HCT116 (cell line): ENCODE measurements around the gene ZNF554. TPM values are rescaled to one million over a fixed set of nuclear protein-coding genes. Genes with fewer than 3 reads are reported as not detected.

Source experiments
- ATAC-seq: fragments of 200-7000 bp; cut with Tn5 transposase; 2 replicates; pipeline ENCODE4 v1.9.1; 2020; ENCODE audit warnings: mild to moderate bottlenecking, moderate library complexity
- BruUV-seq: library from RNA; stranded (reverse); fragments of 400-500 nt; replicated peaks from 2 replicates; lab custom pipeline; 2021; lab: Mats Ljungman, UMichigan
- CTCF ChIA-PET: fragments of 300-600 bp; sonication (Branson Sonifier 250); formaldehyde crosslinking; loops from one replicate; lab custom pipeline; 2021; ENCODE audit warnings: antibody characterized with exemption; lab: Charles Lee
- POLR2A ChIA-PET: fragments of 300-600, 350-600 bp; sonication (Branson Sonifier 250); formaldehyde crosslinking; loops from one replicate; lab custom pipeline; 2021; ENCODE audit warnings: antibody characterized with exemption; lab: Charles Lee
- RAD21 ChIA-PET, 2 experiments: fragments of 300-600 bp; sonication (Branson Sonifier 250); formaldehyde crosslinking; loops; one replicate each; lab custom pipeline; 2023; ENCODE audit warnings: low total read pairs in 2 of 2; ENCODE audit not compliant: uncharacterized antibody in 2 of 2, unreplicated experiment in 2 of 2, low non-redundant PET in 1 of 2; lab: Charles Lee
- DNase-seq: peaks from one replicate; pipeline ENCODE4 v3.0.0-alpha.2; 2010; ENCODE audit warnings: low read depth, low spot score
- H2AFZ ChIP-seq: fragments of 200-600 bp; shearing (Covaris generic), sonication (generic); 2 replicates; pipeline ENCODE4 v1.6.1; 2017; ENCODE audit warnings: low read depth, mixed run types, mixed read lengths, antibody characterized with exemption, low read length; ENCODE audit not compliant: poor library complexity, severe bottlenecking
- H3K27ac ChIP-seq: 2 replicates; pipeline ENCODE4 v1.5.1; 2012; ENCODE audit warnings: low read depth, low read length
- H3K27me3 ChIP-seq: fragments of 200-600 bp; sonication (generic); 2 replicates; pipeline ENCODE4 v1.6.1; 2016; ENCODE audit warnings: mixed run types, low read length, mixed read lengths; ENCODE audit not compliant: insufficient read depth
- H3K36me3 ChIP-seq, 2 experiments: fragments of 200-500 bp in 1 of 2; fragments of 200-600 bp in 1 of 2; sonication (Bioruptor generic) in 1 of 2; sonication (generic) in 1 of 2; 2 replicates each; pipeline versions ENCODE4 v1.5.1 to v1.6.1; 2014 to 2016; ENCODE audit warnings: low read length in 2 of 2, inconsistent platforms in 1 of 2, mixed read lengths in 1 of 2, mixed run types in 1 of 2; ENCODE audit not compliant: insufficient read depth in 2 of 2, control insufficient read depth in 1 of 2
- H3K4me1 ChIP-seq, 2 experiments: fragments of 200-600 bp in 1 of 2; sonication (generic) in 1 of 2; 2 replicates each; pipeline versions ENCODE4 v1.5.1 to v1.6.1; 2012 to 2017; ENCODE audit warnings: low read length in 2 of 2, inconsistent platforms in 1 of 2, mild to moderate bottlenecking in 1 of 2, mixed read lengths in 1 of 2, mixed run types in 1 of 2, moderate library complexity in 1 of 2; ENCODE audit not compliant: insufficient read depth in 2 of 2, control insufficient read depth in 1 of 2
- H3K4me2 ChIP-seq: fragments of 200-600 bp; sonication (generic); 2 replicates; pipeline ENCODE4 v1.6.1; 2017; ENCODE audit warnings: mixed run types, low read length, mixed read lengths
- H3K4me3 ChIP-seq, 2 experiments: fragments of 200-600 bp in 1 of 2; sonication (generic) in 1 of 2; replicated peaks in 1 of 2; 2 replicates each; pipeline ENCODE4 v1.5.1; 2011 to 2016; ENCODE audit warnings: low read length in 2 of 2, control low read depth in 1 of 2, low read depth in 1 of 2, mild to moderate bottlenecking in 1 of 2, mixed read lengths in 1 of 2, mixed run types in 1 of 2
- H3K79me2 ChIP-seq: fragments of 200-600 bp; sonication (generic); 2 replicates; pipeline ENCODE4 v1.6.1; 2017; ENCODE audit warnings: mild to moderate bottlenecking, mixed run types, low read length, moderate library complexity, mixed read lengths; ENCODE audit not compliant: insufficient read depth
- H3K9ac ChIP-seq: fragments of 200-600 bp; sonication (generic); 2 replicates; pipeline ENCODE4 v1.6.1; 2016; ENCODE audit warnings: low read length, mixed read lengths
- H3K9me2 ChIP-seq: fragments of 200-600 bp; sonication (generic), shearing (Covaris generic); 2 replicates; pipeline ENCODE4 v1.6.1; 2017; ENCODE audit warnings: mixed run types, mild to moderate bottlenecking, moderate library complexity; ENCODE audit not compliant: insufficient read depth
- H3K9me3 ChIP-seq, 2 experiments: fragments of 200-500 bp in 1 of 2; fragments of 200-600 bp in 1 of 2; sonication (Bioruptor generic) in 1 of 2; sonication (generic) in 1 of 2; 2 replicates each; pipeline ENCODE4 v1.6.1; 2014 to 2017; ENCODE audit warnings: low read length in 2 of 2, mixed read lengths in 2 of 2, inconsistent platforms in 1 of 2, low read depth in 1 of 2, mild to moderate bottlenecking in 1 of 2, mixed run types in 1 of 2, moderate library complexity in 1 of 2; ENCODE audit not compliant: control insufficient read depth in 1 of 2, insufficient read depth in 1 of 2
- H4K20me1 ChIP-seq: fragments of 200-600 bp; sonication (generic), shearing (Covaris generic); 2 replicates; pipeline ENCODE4 v1.6.1; 2017; ENCODE audit warnings: mixed run types, mild to moderate bottlenecking, moderate library complexity; ENCODE audit not compliant: insufficient read depth
- ATF3 ChIP-seq: IDR thresholded peaks from 2 replicates; pipeline ENCODE4 v1.6.1; 2012
- CBX3 ChIP-seq: IDR thresholded peaks from 2 replicates; pipeline ENCODE4 v1.6.1; 2012; ENCODE audit warnings: low read depth
- MAX ChIP-seq: IDR thresholded peaks from 2 replicates; pipeline ENCODE4 v1.6.1; 2012
- POLR2AphosphoS5 ChIP-seq: IDR thresholded peaks from 2 replicates; pipeline ENCODE4 v1.6.1; 2011; ENCODE audit warnings: mild to moderate bottlenecking, low read depth, low read length, moderate library complexity
- SIN3A ChIP-seq: IDR thresholded peaks from 2 replicates; pipeline ENCODE4 v1.6.1; 2012; ENCODE audit warnings: low read depth
- SRF ChIP-seq: IDR thresholded peaks from 2 replicates; pipeline ENCODE4 v1.6.1; 2012; ENCODE audit warnings: low read depth
- ZNF274 ChIP-seq: fragments of 200-500 bp; sonication (Bioruptor generic); IDR thresholded peaks from 2 replicates; pipeline ENCODE4 v1.6.1; 2014; ENCODE audit warnings: mild to moderate bottlenecking, low read depth, low read length, inconsistent platforms
- intact Hi-C: fragments of 100-400 bp; cut with micrococcal nuclease; formaldehyde crosslinking; loops from 2 replicates; pipeline ENCODE4 v1.10.0; 2022
- total RNA-seq: library from RNA; stranded (reverse); gene quantifications from one replicate; pipeline ENCODE4 v1.2.1, GENCODE V29; 2021; ENCODE audit not compliant: unreplicated experiment

The ZNF554 gene
- total RNA-seq, 1 experiment from 2014 or later, result 4.0 TPM

- no TSS peak for BruUV-seq
- Histone ChIP-seq H3K27ac (no peak overlapping the region), H3K9me3 (no peaks in the 10 kb centered on the region), H3K9ac (no peak overlapping the region), H2AFZ (no peak overlapping the region), H3K4me3 (no peak overlapping the region), H3K4me2 (no peak overlapping the region), H3K27me3 (no peaks in the 10 kb centered on the region), H3K9me2 (no peaks in the 10 kb centered on the region), H3K4me1 (peaks cover 3 to 9% of the 10 kb centered on the region in 2 experiments; a peak in 3 of 4 replicates), H3K79me2 (no peaks in the 10 kb centered on the region), H3K36me3 (peaks cover 2 to 21% of the 10 kb centered on the region in 2 experiments; a peak in 3 of 4 replicates), H4K20me1 (no peaks in the 10 kb centered on the region)
- DNase-seq (no peak), ATAC-seq (no peak)
- intact Hi-C loops, result no loop called here
- POLR2A ChIA-PET, result no interaction called here
- RAD21 ChIA-PET, result no interaction called here
- CTCF ChIA-PET, result no interaction called here
- TF ChIP-seq MAX (no peak), POLR2AphosphoS5 (no peak), ZNF274 (no peak), CBX3 (no peak), SRF (no peak), SIN3A (no peak), ATF3 (no peak)
Observed at GRCh38 chr19:2812414-2813234, 7.0 kb upstream of the ZNF554 start.
